GM21529 (cell line): Measurements from ENCODE around the gene CA12.
"Not testable (repeated sequence)": the region's sequence is repeated elsewhere in the genome, so short reads cannot be mapped to it uniquely, and the experiment has no call there.

Source experiments
- ATAC-seq: cut with Tn5 transposase; IDR thresholded peaks from one replicate; pipeline ENCODE4 v1.9.1; 2021; ENCODE audit not compliant: unreplicated experiment

Gene CA12

DNA sequence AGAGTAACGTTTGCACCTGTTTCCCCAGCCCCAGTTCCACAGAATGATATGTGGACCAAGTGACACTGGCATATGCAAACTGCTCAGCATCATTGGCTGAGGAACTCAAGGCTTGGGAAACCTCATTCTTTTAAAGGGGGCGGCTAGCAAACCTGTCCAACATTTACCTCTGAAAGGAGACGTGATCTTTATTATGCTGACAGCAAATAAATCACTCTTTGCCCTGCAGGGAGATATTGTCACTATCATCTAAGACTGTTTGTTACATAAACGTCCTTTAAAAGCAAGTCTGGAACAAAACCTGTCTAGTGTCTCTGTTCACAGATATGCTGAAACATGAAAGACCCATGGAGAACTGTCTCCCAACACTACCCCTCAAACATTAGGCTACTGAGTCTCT, 21.5 kb downstream of the CA12 start:
- no peak for ATAC-seq

DNA sequence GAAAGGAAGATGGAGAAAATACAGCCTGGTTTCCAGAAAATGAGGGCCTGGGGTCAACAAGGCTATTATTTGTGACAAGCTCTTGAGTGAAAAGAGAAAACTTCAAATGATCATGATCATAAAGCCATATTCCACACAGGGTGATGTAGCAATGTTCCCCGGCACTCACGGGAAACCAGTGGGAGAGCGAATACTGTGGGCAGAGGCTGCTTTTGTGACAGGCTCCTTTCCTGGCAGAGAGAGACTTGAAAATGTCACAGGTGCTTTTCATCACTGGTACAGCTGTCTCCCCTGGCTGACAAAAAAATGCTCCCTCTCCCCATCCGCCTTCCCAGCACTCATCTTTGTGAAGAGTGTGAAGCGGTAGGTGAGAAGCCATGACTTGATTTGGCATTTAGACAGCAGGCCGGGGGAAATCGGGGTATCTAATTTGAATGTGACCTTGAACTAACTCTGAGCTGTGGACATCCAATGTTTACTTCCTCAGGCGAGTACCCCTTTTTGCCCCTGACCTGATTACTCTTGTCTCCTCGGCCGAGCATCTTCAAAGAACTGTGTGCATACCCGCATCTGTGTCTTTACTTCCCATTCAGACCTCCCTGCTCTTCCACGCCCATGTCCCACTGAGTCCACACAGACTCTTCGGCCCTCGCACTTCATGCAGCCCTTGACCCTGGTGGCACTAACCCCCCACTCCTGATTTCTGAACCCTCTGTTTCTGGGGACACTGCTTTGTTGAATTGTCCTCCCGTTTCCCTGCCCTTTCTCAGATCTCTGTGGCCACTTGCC, 23.2 kb downstream of the CA12 start:
- no peak for ATAC-seq

DNA sequence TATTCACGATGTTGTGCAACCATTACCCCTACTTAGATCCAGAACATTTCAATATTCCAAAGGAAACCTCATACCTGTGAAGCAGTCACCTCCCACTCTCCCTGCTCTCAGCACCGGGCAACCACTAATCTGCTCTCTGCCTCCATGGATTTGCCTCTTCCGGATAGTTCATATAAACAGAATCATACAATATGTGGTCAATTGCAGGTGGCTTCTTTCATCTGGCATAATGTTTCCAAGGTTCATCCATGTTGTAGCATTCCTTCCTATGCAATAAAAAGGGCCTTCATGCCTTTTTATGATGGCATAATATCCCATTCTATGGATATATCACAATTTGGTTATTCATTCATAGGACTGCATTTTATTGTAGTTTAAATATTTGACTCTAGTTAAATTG, 23.9 kb downstream of the CA12 start:
- ATAC-seq: no peak

DNA sequence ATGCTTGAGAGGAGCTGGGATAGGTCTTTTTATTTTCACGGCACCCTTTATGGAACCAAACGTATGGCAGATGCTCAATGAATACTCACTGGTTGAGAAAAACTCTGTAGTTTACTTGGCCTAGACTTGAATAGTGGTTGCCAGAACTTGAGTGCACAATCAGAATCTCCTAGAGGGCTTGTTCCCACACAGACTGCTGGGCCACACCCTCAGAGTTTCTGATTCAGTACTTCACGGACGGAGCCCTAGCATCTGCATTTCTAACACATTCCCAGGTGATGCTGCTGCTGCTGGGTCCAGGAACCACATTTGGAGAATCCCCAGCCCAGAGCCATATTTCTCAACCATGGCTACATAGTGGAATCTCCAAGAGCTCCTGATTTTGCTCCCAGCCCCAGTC, 24.6 kb downstream of the CA12 start:
- ATAC-seq: no peak

DNA sequence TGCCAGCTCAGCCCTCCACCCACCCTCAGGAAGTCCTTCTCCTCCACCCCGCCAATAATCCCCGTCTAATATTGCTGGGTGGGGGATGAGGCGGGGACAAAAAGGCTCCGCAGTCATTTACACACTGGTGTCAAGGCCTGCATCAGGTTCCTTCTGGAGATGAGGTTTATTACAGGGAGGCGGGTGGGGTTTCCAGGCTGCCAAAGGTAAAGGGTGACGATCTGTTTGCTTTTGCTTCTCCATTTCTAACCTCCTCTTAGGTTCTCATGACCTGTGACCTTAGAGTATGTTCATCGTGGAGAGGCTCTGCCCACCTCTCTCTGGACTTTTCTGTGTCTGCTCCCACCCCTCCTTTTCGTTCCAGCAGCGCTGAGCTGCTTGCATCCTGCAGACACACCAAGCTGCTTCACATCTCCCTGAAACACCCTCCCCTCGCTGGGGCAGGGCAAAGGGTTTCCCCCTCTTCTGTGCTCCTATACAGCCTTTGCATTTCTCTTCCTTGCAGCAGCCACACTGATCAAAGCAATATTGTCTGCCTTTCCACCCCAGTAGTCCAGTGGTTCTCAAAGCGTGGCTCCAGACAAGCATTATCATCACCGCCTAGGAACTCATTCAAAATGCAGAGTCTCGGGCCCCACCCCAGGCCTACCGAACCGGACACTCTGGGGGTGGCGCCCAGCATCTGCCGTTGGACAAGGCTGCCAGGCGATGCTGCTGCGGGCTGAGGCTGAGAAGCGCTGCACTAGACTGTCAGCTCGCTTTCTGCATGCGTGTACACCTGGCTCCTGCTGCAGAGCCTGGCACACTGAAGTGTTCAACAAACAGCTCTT, 26.6 kb downstream of the CA12 start:
- no peak for ATAC-seq

DNA sequence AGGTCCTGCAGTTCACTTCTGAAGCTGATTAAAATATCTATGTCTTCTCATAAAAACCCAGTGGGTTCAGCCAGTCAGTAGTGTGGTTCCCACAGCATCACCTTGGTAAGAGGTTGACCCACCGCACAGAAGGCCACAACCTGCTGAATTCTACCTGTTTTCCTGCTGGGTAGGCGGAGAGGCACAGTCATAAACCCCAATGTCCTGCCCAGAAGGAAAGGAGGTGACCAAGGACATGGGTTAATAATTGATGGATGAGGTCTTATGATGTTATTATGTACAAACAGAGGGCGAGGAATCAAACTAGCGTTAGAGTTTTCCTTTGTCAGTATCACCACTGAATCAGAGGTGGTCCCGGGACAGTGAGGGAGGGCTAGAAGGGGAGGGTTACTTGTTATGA, 27.8 kb downstream of the CA12 start:
- no peak for ATAC-seq

DNA sequence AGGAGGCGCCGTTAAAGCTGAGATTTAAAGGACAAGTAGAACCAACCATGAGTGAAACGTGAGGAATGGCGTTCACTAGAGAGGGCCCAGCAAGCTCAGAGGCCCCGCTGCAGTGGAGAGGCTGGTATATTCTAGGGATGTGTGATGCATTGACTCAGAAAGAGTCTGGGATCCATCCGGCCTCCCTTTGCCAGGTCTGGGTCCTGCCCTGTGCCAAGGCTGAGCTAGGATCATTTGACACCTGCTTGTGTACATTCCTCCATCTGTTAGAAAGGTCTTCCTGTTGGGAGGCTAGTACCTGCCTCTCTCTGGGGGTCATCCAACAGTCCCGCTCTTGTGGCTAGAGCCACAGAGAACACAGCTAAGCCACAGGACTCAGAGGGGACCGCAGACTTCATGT, 28.4 kb downstream of the CA12 start:
- ATAC-seq: no peak

DNA sequence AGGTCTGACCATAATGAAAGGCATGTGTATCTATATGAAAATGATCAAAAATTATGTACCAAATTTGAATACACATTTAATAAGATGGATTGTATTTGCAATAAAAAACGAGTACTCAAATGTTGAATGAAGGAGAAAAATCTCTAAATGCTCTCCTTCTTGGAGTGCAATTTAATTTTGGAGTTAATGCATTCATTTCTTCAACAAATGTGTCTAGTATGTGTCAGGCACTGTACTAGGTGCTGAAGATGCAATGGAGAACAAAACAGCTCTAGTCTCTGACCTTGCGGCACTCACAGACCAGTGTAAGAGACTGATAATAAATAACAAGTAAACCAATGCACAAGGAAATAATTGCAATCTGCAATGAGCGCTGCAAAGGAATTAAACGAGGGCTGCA, 28.8 kb downstream of the CA12 start:
- ATAC-seq: no peak

DNA sequence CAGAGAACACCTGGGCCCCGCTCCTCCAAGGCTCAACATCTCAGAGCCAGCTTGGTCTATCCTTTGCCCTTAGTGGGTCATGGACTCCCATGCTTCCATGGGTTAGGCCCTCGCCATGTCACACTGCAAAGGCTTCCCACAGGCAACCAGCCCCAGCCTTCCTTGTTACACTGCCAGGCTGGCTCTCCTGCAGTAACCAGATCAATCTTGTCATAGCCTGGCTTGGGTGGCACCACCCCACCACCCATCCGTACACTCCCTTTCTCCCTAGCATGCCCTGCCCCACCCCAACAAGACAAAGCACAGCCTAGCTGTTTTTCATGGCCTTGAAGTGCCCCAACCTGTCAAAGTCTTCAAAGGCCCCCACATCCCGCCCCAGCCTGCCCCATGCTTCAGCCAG, 30.5 kb downstream of the CA12 start:
- ATAC-seq: no peak

DNA sequence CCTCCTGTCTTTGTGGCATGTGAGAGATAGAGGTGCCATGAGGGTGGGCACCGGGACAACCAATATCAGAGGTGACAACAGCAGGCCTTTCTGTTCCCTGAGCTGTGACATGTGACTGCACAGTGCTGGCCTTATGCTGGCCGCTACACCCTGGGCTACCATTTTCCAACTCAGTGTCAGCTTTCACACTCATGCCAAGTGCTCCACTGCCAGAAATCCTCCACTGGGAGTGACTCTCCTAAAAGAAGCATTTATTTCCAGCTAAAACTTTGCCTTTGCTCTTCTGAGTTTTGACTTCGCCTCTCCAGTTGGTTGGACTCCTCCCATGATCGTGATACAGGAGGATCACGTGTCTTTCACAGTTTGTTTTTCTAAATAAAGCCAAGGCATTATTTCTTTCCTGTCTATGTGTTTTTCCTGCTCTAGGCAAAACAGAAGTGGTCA, 31.4 kb downstream of the CA12 start:
- ATAC-seq: no peak

DNA sequence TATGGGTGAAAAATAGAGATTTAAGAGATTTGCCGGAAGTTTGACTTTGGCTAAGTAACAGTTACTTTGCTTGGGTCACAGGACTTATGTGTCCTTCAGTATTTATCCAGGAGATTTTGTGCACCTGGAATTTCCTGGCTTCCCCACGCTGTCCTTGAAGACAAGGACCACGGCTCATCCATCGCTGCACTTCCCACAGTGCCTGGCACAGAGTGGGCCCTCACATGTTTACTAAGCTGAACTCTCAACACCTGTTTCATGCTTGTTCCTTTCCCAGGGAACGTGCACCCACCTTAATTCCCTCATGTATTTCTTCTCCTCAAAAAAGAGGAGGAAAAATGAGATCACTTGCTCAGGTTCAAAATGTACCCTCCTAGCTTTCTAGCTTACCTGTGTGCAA, 32.0 kb downstream of the CA12 start:
- no peak for ATAC-seq

DNA sequence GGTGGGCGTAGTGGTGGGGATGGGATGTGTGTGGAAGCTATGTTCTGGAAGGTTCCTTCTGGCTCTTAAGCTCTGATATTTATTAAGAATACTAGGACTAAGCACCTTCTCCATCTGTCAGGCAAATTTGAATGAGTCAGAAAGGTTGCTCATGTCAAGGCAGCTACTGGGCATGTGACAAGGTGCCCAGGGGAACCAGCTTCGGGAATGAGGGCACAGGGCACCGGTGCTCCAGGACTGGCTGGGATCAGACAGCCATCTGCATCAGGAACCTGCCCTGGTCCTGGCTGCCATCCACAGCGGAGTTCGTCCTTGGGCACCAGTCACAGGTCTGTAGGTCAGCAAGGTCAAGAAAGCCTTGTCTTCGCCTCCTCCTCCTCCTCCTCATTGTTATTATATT, 32.5 kb downstream of the CA12 start:
- no peak for ATAC-seq

DNA sequence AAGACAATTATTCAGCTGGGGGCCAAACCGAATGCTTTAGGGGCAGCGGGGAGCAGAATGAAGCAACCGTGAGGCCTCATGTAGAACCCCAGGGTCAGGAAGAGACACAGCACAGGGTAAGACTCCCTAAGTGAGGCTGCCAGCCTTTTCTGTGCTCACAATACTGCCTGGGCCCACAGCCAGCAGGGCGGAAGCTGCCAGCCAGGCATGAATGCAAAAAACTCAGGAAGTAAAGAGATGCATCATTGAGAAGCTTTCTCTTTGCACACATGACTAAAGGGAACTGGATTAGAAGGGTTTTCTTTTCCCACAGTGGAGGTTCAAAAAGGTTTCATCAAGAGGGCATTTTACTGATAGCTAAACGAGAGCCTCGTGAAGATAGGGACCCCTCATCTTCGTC, 33.3 kb downstream of the CA12 start:
- no peak for ATAC-seq

DNA sequence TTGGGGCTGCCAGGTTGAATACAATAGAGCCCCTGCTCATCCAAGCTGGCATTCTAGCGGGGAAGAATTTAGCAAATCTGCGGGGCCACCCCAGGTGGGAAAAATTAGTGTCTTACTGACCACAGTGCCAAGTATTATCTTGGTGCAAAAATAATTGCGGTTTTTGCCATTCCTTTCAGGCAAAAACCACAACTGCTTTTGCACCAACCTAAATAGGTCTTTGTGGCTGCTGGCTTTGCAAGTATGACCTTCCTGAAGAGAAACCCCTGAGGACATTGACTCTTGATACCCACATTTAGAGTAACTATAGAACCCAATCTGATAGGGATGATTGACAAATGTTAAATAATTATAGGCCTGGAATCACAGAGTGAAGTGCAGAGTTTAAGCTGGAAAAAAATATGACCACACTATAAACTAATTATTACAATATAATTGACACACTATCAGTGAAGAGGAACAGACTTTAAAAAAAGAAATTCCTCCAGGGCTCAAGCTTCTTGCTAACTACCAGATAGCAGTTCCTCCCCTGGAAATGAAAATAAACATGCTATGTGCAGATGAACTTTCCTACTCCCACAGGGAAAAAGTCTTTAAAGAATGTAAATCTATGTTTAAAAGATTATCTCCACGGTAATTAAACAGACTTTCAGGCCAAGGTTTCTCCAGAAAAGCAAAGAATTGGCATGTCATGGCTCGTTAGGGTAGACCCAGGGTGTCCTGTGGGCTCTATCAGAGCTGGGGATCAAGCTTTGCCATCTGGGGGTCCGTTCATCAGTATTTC, 34.4 kb downstream of the CA12 start:
- no peak for ATAC-seq

DNA sequence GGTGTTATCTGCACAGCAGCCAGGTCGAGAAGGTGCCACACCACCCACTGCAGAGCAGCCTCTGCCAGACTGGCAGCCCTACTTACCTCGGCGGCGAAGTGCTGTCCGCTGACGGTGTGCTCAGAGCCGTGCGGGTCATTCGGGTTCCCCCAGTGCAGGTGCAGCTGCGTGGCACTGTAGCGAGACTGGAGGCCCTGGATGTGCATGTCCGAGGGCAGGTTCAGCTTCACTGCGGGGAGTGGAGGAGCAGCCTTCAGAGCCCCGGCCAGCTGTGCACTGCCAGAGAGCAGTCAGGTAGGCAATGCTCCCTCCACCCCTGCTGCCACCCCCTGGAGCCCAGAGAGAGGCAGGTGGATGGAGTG, 36.3 kb downstream of the CA12 start:
- ATAC-seq: no peak

DNA sequence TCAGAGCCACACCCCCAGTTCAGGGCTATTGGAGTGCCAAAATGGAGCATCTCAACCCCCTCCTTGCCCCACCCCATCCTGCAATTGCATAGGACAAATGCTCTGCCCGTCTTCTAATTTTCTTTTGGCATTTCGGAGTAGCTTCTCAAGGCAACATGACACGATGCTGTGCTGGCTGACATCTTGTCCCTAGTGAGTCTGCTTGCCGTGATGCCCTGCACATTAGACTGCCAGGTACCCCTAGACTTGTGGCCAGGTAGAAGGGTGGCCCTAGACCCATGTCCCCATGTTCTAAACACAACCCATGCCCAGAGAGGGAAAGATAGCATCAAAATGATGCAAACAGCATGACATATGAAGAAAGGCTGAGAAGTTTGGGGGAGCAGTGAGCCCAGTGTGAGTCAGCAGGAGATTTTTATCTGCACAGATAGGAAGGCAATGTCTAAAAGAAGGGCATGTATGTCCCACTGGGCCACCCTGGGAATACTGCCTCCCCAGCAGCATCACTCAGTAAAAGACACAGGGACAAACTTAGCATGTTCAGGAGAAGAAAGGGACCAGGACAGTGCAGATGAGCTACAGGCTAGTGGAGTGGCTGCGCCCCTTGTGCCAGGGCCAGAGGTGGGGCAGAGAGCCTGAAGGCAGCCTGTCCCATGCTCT, 36.8 kb downstream of the CA12 start:
- ATAC-seq: no peak

DNA sequence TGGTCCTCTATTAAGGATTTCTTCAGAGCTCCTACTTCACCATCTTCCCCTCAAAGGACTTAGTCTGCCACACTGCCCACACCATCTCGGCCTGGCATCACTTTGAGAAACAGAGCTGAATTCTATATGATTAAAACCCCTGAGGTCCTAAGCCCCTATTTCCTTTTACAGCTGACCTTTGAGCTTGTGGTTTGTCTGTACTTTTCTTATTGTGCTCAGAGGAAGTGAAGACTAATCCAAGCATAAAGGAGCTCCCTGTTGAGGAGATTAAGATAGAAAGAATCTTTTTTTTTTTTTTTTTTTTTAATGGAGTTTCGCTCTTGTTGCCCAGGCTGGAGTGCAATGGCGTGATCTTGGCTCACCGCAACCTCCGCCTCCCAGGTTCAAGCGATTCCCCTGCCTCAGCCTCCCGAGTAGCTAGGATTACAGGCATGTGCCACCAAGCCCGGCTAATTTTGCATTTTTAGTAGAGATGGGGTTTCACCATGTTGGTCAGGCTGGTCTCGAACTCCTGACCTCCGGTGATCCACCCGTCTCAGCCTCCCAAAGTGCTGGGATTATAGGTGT, 38.6 kb downstream of the CA12 start:
- ATAC-seq: not testable (repeated sequence)

DNA sequence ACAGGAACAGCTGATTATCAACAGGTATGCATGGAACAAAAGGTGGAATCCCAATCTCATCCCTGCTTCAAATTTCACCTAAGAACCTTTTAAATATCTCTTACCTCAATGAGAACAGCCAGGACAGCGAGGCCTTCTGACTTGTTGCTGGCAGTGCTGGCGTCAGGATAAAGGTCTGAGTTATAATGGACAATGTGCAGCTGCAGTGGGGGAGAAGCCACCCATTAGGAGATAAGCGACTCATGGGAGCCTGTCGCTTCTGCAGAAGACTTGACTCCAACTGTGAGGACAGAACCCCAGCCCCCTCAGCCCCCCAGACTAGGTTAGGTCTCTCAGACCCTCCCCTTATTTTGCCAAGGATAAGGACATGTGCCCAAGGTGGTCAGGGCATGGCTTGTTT, 39.7 kb downstream of the CA12 start:
- no peak for ATAC-seq

DNA sequence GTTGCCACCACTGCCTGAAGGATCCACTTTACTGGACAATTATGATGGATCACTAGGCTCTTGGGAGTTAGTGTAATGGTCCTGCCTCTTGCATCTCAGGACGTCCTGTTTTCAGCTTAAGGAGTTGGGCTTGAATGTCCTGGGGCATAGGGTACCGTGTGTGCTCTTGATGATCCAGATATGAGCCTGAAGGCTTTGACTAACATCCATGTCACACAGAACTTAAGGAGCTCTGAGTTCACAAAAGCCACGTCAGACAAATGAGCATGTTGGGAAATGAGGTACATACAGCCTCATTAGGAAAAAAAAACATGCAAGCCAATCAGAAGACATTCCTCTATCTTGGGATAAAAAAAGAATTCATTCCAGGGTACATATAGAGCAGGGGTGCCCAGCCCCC, 40.8 kb downstream of the CA12 start:
- no peak for ATAC-seq

DNA sequence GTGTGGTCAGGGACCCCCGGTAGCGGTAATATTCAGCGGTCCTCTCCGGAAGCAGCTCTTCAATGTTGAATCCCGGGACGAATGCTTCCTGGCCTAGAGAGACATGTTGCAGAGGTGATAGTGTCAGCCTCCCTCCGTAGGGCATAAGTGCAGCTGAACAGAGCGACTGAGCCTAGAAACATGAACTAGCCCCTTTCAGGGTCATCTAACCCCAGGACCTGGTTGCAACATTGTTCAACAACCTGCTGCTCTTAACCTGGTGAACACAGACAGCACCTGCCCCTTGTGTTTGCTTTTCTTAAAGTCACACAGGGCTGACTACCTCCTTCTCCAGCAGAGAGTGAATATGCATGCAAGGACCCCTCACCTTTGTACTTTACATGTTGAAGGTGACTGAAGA, 41.3 kb downstream of the CA12 start:
- no peak for ATAC-seq

DNA sequence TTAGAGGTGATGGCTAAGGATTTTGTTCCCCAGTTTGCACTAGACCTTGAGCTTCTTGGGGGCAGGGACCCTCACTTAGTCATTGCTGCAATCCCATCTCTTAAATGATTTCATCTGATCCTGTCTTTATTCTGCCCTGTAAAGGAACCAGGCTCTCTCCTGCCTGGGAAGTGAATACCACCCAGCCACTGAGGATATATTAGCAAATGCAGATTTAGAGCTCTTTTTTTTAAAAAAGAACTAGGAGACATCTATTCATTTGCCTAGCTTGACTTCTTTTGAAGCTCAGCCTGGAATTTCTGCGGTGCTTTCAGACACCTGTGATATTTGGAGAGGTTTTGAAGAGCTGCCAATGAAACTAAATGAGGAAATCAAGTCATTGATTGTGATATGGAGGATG, 41.8 kb downstream of the CA12 start:
- no peak for ATAC-seq
